Keratinocyte (primary cell): ENCODE measurements around the gene FMNL2. TPM values are rescaled to one million over a fixed set of nuclear protein-coding genes. Genes with fewer than 3 reads are reported as not detected.

ENCODE experiments used
- DNase-seq: peaks from one replicate; pipeline ENCODE4 v3.0.0-alpha.2; 2011; ENCODE audit warnings: low read depth, missing footprints, low spot score
- FAIRE-seq: peaks from 2 replicates; lab custom pipeline; 2011; peaks lifted over from hg19 to GRCh38; lab: Jason Lieb, UNC
- H2AFZ ChIP-seq: 2 replicates; pipeline ENCODE4 v1.6.0; 2012; ENCODE audit warnings: low read length, control low read depth, inconsistent platforms; ENCODE audit not compliant: control insufficient read depth
- H3K27ac ChIP-seq: 2 replicates; pipeline ENCODE4 v1.5.1; 2011; ENCODE audit warnings: low read length; ENCODE audit not compliant: control insufficient read depth, insufficient read depth
- H3K27me3 ChIP-seq: 3 replicates; pipeline ENCODE4 v1.6.0; 2011; ENCODE audit warnings: low read length; ENCODE audit not compliant: control insufficient read depth, insufficient read depth; ENCODE audit errors: extremely low read depth
- H3K36me3 ChIP-seq, 2 experiments: 2 replicates in 1 of 2; 3 replicates in 1 of 2; pipeline ENCODE4 v1.5.1; 2011; ENCODE audit warnings: low read length in 2 of 2, mild to moderate bottlenecking in 1 of 2; ENCODE audit not compliant: control insufficient read depth in 2 of 2, insufficient read depth in 2 of 2; ENCODE audit errors: extremely low read depth in 1 of 2
- H3K4me1 ChIP-seq: 3 replicates; pipeline ENCODE4 v1.5.1; 2011; ENCODE audit warnings: low read length; ENCODE audit not compliant: control insufficient read depth, insufficient read depth; ENCODE audit errors: extremely low read depth
- H3K4me2 ChIP-seq: 3 replicates; pipeline ENCODE4 v1.6.0; 2011; ENCODE audit warnings: low read depth, low read length; ENCODE audit not compliant: control insufficient read depth, insufficient read depth; ENCODE audit errors: extremely low read depth
- H3K4me3 ChIP-seq, 3 experiments: fragments of 200-600 bp in 1 of 3; sonication (generic) in 1 of 3; 2 replicates in 2 of 3; 3 replicates in 1 of 3; pipeline ENCODE4 v1.5.1; 2011 to 2016; ENCODE audit warnings: low read length in 3 of 3, mild to moderate bottlenecking in 3 of 3, control low read depth in 2 of 3, inconsistent platforms in 1 of 3, low read depth in 1 of 3, mixed read lengths in 1 of 3, mixed run types in 1 of 3, moderate library complexity in 1 of 3; ENCODE audit not compliant: control insufficient read depth in 2 of 3, insufficient read depth in 2 of 3; ENCODE audit errors: extremely low read depth in 1 of 3
- H3K79me2 ChIP-seq: 2 replicates; pipeline ENCODE4 v1.6.0; 2012; ENCODE audit warnings: low read length; ENCODE audit not compliant: control insufficient read depth, insufficient read depth
- H3K9ac ChIP-seq: 3 replicates; pipeline ENCODE4 v1.6.0; 2011; ENCODE audit warnings: low read length; ENCODE audit not compliant: control insufficient read depth, insufficient read depth; ENCODE audit errors: extremely low read depth
- H3K9me1 ChIP-seq: 3 replicates; pipeline ENCODE4 v1.6.0; 2011; ENCODE audit warnings: low read length; ENCODE audit not compliant: control insufficient read depth, insufficient read depth; ENCODE audit errors: extremely low read depth
- H3K9me3 ChIP-seq: 2 replicates; pipeline ENCODE4 v1.5.1; 2012; ENCODE audit warnings: low read depth, low read length; ENCODE audit not compliant: control insufficient read depth
- H4K20me1 ChIP-seq: 3 replicates; pipeline ENCODE4 v1.6.0; 2011; ENCODE audit warnings: low read length; ENCODE audit not compliant: control insufficient read depth, insufficient read depth; ENCODE audit errors: extremely low read depth
- CTCF ChIP-seq, 3 experiments: IDR thresholded peaks in 1 of 3; conservative IDR thresholded peaks in 1 of 3; optimal IDR thresholded peaks in 1 of 3; 2 replicates in 2 of 3; 3 replicates in 1 of 3; pipeline versions ENCODE3 to v1.5.1; 2011; ENCODE audit warnings: low read length in 3 of 3, mild to moderate bottlenecking in 3 of 3, moderate library complexity in 2 of 3, control low read depth in 1 of 3, inconsistent platforms in 1 of 3; ENCODE audit not compliant: insufficient read depth in 2 of 3; ENCODE audit errors: extremely low read depth in 1 of 3
- EZH2 ChIP-seq: IDR thresholded peaks from one replicate; pipeline ENCODE4 v1.6.1; 2012; ENCODE audit warnings: inconsistent platforms, mild to moderate bottlenecking, low read length, moderate library complexity
- dilution Hi-C: fragments of 300-500 bp; cut with MboI; formaldehyde crosslinking; loops from one replicate; pipeline ENCODE4 v1.7.0; 2020; ENCODE audit warnings: low sequenced_read_pairs; ENCODE audit not compliant: extremely low pct_ligation_motif_present
- polyA plus RNA-seq, 5 experiments: library from polyadenylated mRNA; depleted of rRNA in 3 of 5; stranded (reverse) in 3 of 5; stranded (forward) in 1 of 5; unstranded in 1 of 5; fragments of >200 nt; gene quantifications; 1 replicate in 1 of 5; 2 replicates in 3 of 5; 3 replicates in 1 of 5; pipeline versions ENCODE4 v1.2.1 to v1.2.3, GENCODE V29; 2011 to 2012; ENCODE audit warnings: missing spikeins in 2 of 5, low read depth in 1 of 5, low replicate concordance in 1 of 5

FMNL2 gene
- polyA plus RNA-seq, 1 donor (not counting 4 experiments of a cell fraction or from before 2014, with no cell fraction given), result 62.7 TPM

- Histone ChIP-seq H2AFZ (no peak overlapping the region), H3K9me1 (peaks cover 2% of the 10 kb centered on the region), H3K79me2 (no peaks in the 10 kb centered on the region), H3K27me3 (no peaks in the 10 kb centered on the region), H3K9me3 (no peaks in the 10 kb centered on the region), H3K4me2 (no peak overlapping the region), H3K27ac (no peak overlapping the region), H3K4me3 (no peak overlapping the region), H3K4me1 (peaks cover 13% of the 10 kb centered on the region), H4K20me1 (no peaks in the 10 kb centered on the region), H3K9ac (no peak overlapping the region), H3K36me3 (peaks cover 3 to 11% of the 10 kb centered on the region in 2 experiments)
- FAIRE-seq (no peak), DNase-seq (no peak)
- no peak for TF ChIP-seq CTCF (optimal IDR thresholded peaks at IDR 0.05 in 1 of 3, IDR thresholded peaks at IDR 0.05 in 1 of 3, conservative IDR thresholded peaks at IDR 0.05 in 1 of 3; ENCODE audit: extremely low read depth in 1 of 3, insufficient read depth in 2 of 3, low read length in 3 of 3)
- no peak for TF ChIP-seq EZH2
- dilution Hi-C loops, result no loop called here
These were observed 218.5 kb downstream of the FMNL2 start for GRCh38 chr2:152553518-152553917.

DNA sequence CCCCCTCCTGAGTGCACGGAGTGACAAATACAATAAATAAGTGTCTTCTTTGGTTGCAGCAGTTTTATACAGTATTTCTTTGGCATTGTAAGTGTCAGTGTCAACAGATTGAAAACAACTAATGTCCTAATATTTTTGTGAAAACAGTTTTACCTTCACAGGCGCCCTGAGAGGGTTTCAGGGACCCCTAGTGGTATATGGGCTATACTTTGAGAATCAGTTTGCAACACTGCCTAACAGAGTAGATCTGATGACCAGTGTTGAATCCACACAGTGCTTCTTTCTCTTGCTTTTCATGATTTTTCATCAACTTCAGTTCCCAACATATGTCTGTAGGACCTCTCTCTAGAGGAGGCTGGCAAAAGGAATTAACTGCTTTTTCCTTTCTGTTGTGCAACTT lies 220.1 kb downstream of the FMNL2 start:
- no peak for DNase-seq
- dilution Hi-C loops, result no loop called here
- Histone ChIP-seq H3K79me2 (no peaks in the 10 kb centered on the region), H3K9me3 (no peaks in the 10 kb centered on the region), H3K36me3 (peaks cover 4 to 5% of the 10 kb centered on the region in 2 experiments), H3K9me1 (peaks cover 2% of the 10 kb centered on the region), H4K20me1 (no peaks in the 10 kb centered on the region), H3K4me2 (no peak overlapping the region), H3K4me1 (peaks cover 19% of the 10 kb centered on the region), H3K4me3 (no peak overlapping the region), H3K27me3 (no peaks in the 10 kb centered on the region), H3K9ac (no peak overlapping the region), H3K27ac (no peak overlapping the region), H2AFZ (no peak overlapping the region)
- no peak for FAIRE-seq
- TF ChIP-seq CTCF (optimal IDR thresholded peaks at IDR 0.05 in 1 of 3, IDR thresholded peaks at IDR 0.05 in 1 of 3, conservative IDR thresholded peaks at IDR 0.05 in 1 of 3; ENCODE audit: extremely low read depth in 1 of 3, insufficient read depth in 2 of 3, low read length in 3 of 3) (peak in 1 of 3 experiments; percentile 10), EZH2 (no peak)
